Gastrocnemius medialis (tissue), 4 donors: ENCODE results near the gene ANTKMT.

Experiments
- POLR2A ChIP-seq, 2 donors: fragments of 450-650 bp; IDR thresholded peaks; one replicate each; pipeline ENCODE4 v1.6.1; 2017; ENCODE audit warnings: antibody characterized with exemption in 2 of 2, mild to moderate bottlenecking in 2 of 2, moderate library complexity in 2 of 2
- TF ChIP-seq, protein P1 (sequence below), 5 experiments: fragments of 450-650 bp in 3 of 5; fragments of 200-600 bp in 2 of 5; sonication (generic) in 2 of 5; IDR thresholded peaks in 4 of 5; conservative IDR thresholded peaks in 1 of 5; 1 replicate in 4 of 5; 2 replicates in 1 of 5; pipeline ENCODE4 v1.5.1; 2016 to 2019; ENCODE audit warnings: antibody characterized with exemption in 5 of 5, mild to moderate bottlenecking in 3 of 5, moderate library complexity in 3 of 5

- TF ChIP-seq, protein P1, sequence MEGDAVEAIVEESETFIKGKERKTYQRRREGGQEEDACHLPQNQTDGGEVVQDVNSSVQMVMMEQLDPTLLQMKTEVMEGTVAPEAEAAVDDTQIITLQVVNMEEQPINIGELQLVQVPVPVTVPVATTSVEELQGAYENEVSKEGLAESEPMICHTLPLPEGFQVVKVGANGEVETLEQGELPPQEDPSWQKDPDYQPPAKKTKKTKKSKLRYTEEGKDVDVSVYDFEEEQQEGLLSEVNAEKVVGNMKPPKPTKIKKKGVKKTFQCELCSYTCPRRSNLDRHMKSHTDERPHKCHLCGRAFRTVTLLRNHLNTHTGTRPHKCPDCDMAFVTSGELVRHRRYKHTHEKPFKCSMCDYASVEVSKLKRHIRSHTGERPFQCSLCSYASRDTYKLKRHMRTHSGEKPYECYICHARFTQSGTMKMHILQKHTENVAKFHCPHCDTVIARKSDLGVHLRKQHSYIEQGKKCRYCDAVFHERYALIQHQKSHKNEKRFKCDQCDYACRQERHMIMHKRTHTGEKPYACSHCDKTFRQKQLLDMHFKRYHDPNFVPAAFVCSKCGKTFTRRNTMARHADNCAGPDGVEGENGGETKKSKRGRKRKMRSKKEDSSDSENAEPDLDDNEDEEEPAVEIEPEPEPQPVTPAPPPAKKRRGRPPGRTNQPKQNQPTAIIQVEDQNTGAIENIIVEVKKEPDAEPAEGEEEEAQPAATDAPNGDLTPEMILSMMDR (IDR thresholded peaks at IDR 0.05 in 4 of 5, conservative IDR thresholded peaks at IDR 0.05 in 1 of 5): no peak
- TF ChIP-seq POLR2A (IDR thresholded peaks at IDR 0.05): no peak
These were observed 4.7 kb downstream of the ANTKMT start for GRCh38 chr16:725463-726187.
